GM21825 (cell line): ENCODE measurements around the gene ACACA.
"Not testable (repeated sequence)": the region's sequence is repeated elsewhere in the genome, so short reads cannot be mapped to it uniquely, and the experiment has no call there.

Experiments used
- ATAC-seq: cut with Tn5 transposase; IDR thresholded peaks from one replicate; pipeline ENCODE4 v1.9.1; 2021; ENCODE audit warnings: mild to moderate bottlenecking, moderate library complexity; ENCODE audit not compliant: unreplicated experiment

Gene ACACA

GRCh38 chr17:37406635-37407461 is at the start of gene ACACA, which contains the start of gene TADA2A:
ACACA (minus strand) TSS chr17:37406836; CDS start chr17:37406299, 537 bp downstream.
TADA2A (plus strand) TSS chr17:37406886; CDS start chr17:37411366, 4,480 bp downstream.
- peak; percentile 70 for ATAC-seq

GRCh38 chr17:37450112-37450511 is 43.5 kb upstream of the ACACA start:
- ATAC-seq, result no peak

- ATAC-seq, result no peak
Measured at GRCh38 chr17:37447641-37448040, 41.0 kb upstream of the ACACA start.

GRCh38 chr17:37446027-37446426 is 39.4 kb upstream of the ACACA start:
- no peak for ATAC-seq

- not testable (repeated sequence) for ATAC-seq
Measured at GRCh38 chr17:37441369-37442014, 34.9 kb upstream of the ACACA start.

- ATAC-seq, result no peak
Measured at GRCh38 chr17:37440424-37440823, 33.8 kb upstream of the ACACA start.

- no peak for ATAC-seq
Measured at GRCh38 chr17:37438141-37438540, 31.5 kb upstream of the ACACA start.

GRCh38 chr17:37432671-37433070 is 26.0 kb upstream of the ACACA start:
- ATAC-seq, result no peak

GRCh38 chr17:37430051-37430627 is 23.5 kb upstream of the ACACA start:
- no peak for ATAC-seq

GRCh38 chr17:37429453-37429852 is 22.8 kb upstream of the ACACA start:
- ATAC-seq, result no peak

- ATAC-seq, result no peak
Measured at GRCh38 chr17:37429039-37429438, 22.4 kb upstream of the ACACA start.

- no peak for ATAC-seq
Measured at GRCh38 chr17:37425268-37425667, 18.6 kb upstream of the ACACA start.

GRCh38 chr17:37422971-37423625 is 16.5 kb upstream of the ACACA start:
- ATAC-seq, result no peak

GRCh38 chr17:37417852-37418251 is 11.2 kb upstream of the ACACA start:
- ATAC-seq, result no peak

GRCh38 chr17:37413875-37414519 is 7.4 kb upstream of the ACACA start:
- no peak for ATAC-seq

- no peak for ATAC-seq
Measured at GRCh38 chr17:37410357-37410756, 3.7 kb upstream of the ACACA start.

GRCh38 chr17:37408145-37408479 is 1.5 kb upstream of the ACACA start:
- ATAC-seq, result not testable (repeated sequence)

- peak; percentile 34 for ATAC-seq
Measured at GRCh38 chr17:37405955-37406634, 541 bp downstream of the ACACA start.

- ATAC-seq, result not testable (repeated sequence)
Measured at GRCh38 chr17:37405522-37405921, 1.1 kb downstream of the ACACA start.

GRCh38 chr17:37400505-37400904 is 6.1 kb downstream of the ACACA start:
- ATAC-seq, result no peak
